Smooth muscle cell of the umbilical artery (primary cell): ENCODE data around the gene CNGA3. TPM values are rescaled to one million over a fixed set of nuclear protein-coding genes. Genes with fewer than 3 reads are reported as not detected.

Experiments used
- total RNA-seq: library from RNA; depleted of rRNA; stranded (reverse); fragments of >200 nt; gene quantifications from 2 replicates; pipeline ENCODE4 v1.2.3, GENCODE V29; 2014

CNGA3 gene
- 0.05 TPM in 1 of 2 replicates, not detected in the other for total RNA-seq

DNA sequence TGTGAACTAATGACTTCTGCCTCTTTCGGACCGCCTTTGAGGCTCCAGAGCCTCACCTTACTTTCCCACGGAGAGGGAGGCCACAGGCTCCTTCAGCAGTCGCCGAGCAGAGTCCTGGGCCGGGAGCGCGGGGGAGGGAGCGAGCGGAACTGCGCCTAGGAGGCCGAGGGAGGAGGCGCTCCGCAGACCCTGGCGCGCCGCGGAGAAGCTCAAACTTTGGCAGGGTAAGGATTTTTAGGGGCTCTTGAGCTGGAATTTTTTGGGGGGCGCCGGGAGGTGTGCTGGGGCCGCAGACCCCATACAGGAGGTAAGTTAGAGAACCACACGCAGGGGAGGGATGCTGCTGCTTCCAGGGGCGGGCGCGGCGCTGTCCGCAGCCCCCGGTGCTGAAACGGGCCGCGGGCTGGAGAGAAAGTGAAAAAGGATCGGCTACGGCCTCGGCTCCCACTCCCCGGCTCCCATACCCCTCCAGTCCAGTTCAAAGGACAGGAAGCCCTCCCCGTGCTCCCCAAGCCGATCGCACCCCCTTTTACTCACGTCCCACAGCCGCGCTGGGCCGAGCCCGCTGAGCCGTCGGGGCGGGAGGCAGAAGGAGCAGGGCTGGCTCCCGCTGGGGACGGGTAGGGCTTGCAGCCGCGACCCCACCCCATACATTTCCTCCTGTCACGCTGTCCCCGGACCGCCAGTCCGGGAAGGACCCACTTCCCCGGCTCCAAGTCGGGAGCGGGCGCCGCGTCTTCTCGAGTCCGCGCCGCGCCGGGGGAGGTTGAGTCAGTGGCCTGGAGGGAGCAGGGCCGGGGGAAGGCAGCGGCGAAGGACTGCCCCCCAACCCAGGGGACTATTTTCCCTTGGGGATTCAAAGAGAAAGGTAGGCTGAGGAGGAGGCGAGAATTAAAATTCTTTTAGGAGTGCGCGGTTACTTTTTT lies at the start of gene CNGA3:
Gene CNGA3 (plus strand): TSS at position 146 of the 926 bp plus-strand sequence. CDS start 23,520 bp downstream, outside the sequence.

DNA sequence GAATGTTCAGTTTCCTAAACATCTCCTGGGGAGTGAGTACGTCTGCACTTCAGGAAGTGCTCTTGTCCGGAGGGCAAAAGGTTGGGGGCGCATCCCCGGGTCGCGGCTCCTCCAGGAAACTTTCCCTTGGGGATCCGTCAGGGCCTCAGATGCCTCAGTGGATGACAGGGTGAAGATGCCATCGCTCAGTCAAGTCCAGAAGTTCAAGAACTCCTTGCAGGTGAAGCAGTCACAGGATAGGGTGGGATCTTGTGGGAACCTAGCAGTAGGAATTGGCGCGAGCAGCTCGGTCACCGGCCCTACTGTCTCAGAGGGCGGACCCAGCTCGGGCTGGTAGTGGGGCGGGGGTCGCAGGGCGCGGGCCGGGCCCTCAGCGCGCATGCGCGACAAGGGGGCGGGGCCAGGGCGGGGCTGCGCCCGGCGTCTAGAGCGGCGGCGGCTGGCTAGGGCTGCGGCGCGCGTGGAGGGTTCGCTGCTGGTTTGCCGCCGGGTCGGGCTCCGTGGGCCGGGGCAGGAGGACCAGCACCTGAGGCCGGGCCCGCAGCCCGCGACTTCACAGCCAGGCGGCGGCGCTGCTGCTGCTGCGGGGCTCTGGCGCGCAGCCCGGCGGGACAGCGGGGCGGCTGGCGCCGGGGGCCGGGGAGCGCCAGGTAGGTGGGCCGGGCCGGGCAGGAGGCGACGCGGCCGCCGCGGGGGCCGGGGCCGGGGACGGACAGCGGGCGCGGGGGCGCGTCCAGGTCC lies 98.3 kb downstream of the CNGA3 start, which contains the start of gene INPP4A:
Gene INPP4A (plus strand): TSS at position 423 of the 741 bp plus-strand sequence. CDS start 75,191 bp downstream, outside the sequence.

Other genes with a start within 250 kb of the CNGA3 start
- 29.7 and 38.7 TPM in 2 replicates for gene INPP4A, start 98.4 kb downstream of the CNGA3 start, total RNA-seq